ENCODE results near the gene CASP7.

- TF ChIP-seq, protein P1, sequence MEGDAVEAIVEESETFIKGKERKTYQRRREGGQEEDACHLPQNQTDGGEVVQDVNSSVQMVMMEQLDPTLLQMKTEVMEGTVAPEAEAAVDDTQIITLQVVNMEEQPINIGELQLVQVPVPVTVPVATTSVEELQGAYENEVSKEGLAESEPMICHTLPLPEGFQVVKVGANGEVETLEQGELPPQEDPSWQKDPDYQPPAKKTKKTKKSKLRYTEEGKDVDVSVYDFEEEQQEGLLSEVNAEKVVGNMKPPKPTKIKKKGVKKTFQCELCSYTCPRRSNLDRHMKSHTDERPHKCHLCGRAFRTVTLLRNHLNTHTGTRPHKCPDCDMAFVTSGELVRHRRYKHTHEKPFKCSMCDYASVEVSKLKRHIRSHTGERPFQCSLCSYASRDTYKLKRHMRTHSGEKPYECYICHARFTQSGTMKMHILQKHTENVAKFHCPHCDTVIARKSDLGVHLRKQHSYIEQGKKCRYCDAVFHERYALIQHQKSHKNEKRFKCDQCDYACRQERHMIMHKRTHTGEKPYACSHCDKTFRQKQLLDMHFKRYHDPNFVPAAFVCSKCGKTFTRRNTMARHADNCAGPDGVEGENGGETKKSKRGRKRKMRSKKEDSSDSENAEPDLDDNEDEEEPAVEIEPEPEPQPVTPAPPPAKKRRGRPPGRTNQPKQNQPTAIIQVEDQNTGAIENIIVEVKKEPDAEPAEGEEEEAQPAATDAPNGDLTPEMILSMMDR (IDR thresholded peaks at IDR 0.05; ENCODE audit: low read depth, low read length) = no peak
- TF ChIP-seq POLR2A (IDR thresholded peaks at IDR 0.05; ENCODE audit: extremely low read depth, insufficient read length) (no peak), MAX (IDR thresholded peaks at IDR 0.05; ENCODE audit: low read depth, low read length) (no peak), MYC (IDR thresholded peaks at IDR 0.05; ENCODE audit: low read depth, low read length) (no peak)
Measured at GRCh38 chr10:113732160-113732881, 52.6 kb downstream of the CASP7 start.

Measured in NB4 (cell line).